Naive thymus-derived CD4-positive, alpha-beta T cell (primary cell): ENCODE data around the gene TEAD4. TPM values are rescaled to one million over a fixed set of nuclear protein-coding genes. Genes with fewer than 3 reads are reported as not detected.

Source experiments
- ATAC-seq: fragments of 150-1000 bp; cut with Tn5 transposase; 2 replicates; pipeline ENCODE4 v1.10.0; 2021; ENCODE audit warnings: mild to moderate bottlenecking, moderate library complexity
- CTCF ChIA-PET: fragments of 350-600 bp; sonication (Branson Sonifier 250); formaldehyde crosslinking; loops from one replicate; lab custom pipeline; 2021; ENCODE audit warnings: antibody characterized with exemption; lab: Charles Lee
- POLR2A ChIA-PET: fragments of 350-600 bp; sonication (Branson Sonifier 250); formaldehyde crosslinking; loops from one replicate; lab custom pipeline; 2021; ENCODE audit warnings: antibody characterized with exemption, inconsistent platforms; lab: Charles Lee
- DNase-seq, 9 donors: peaks; one replicate each; pipeline versions ENCODE4 v3.0.0 to v3.0.0-alpha.2; 2020 to 2022; ENCODE audit warnings: mixed read lengths in 1 of 9
- H3K27ac ChIP-seq: one replicate; pipeline ENCODE4 v1.7.0; 2013; ENCODE audit warnings: mild to moderate bottlenecking, low read depth, low read length, moderate library complexity
- H3K27me3 ChIP-seq, 2 donors: one replicate each; pipeline ENCODE4 v1.7.0; 2013; ENCODE audit warnings: low read length in 2 of 2, mild to moderate bottlenecking in 2 of 2, moderate library complexity in 2 of 2; ENCODE audit not compliant: control insufficient read depth in 2 of 2, insufficient read depth in 2 of 2
- H3K36me3 ChIP-seq, 3 experiments: 1 replicate in 2 of 3; 2 replicates in 1 of 3; pipeline ENCODE4 v1.7.0; 2013; ENCODE audit warnings: low read length in 3 of 3, mild to moderate bottlenecking in 3 of 3, moderate library complexity in 1 of 3; ENCODE audit not compliant: insufficient read depth in 3 of 3, control insufficient read depth in 2 of 3
- H3K4me1 ChIP-seq, 2 donors: one replicate each; pipeline ENCODE4 v1.7.0; 2013; ENCODE audit warnings: low read length in 2 of 2, mild to moderate bottlenecking in 2 of 2, moderate library complexity in 1 of 2; ENCODE audit not compliant: control insufficient read depth in 2 of 2, insufficient read depth in 2 of 2
- H3K4me3 ChIP-seq: 2 replicates; pipeline ENCODE4 v1.7.0; 2013; ENCODE audit warnings: mild to moderate bottlenecking, low read length
- H3K9me3 ChIP-seq, 3 experiments: 1 replicate in 2 of 3; 2 replicates in 1 of 3; pipeline ENCODE4 v1.7.0; 2013; ENCODE audit warnings: low read length in 3 of 3; ENCODE audit not compliant: control insufficient read depth in 2 of 3
- H3K27ac Mint-ChIP-seq, 9 donors: one replicate each; pipeline ENCODE4 v1.8.0; 2020 to 2022; ENCODE audit warnings: mixed read lengths in 9 of 9, mild to moderate bottlenecking in 8 of 9, moderate library complexity in 5 of 9, inconsistent platforms in 2 of 9
- H3K27me3 Mint-ChIP-seq, 5 donors: one replicate each; pipeline ENCODE4 v1.8.0; 2021 to 2022; ENCODE audit warnings: mixed read lengths in 5 of 5, mild to moderate bottlenecking in 1 of 5
- H3K36me3 Mint-ChIP-seq, 5 donors: one replicate each; pipeline ENCODE4 v1.8.0; 2020 to 2022; ENCODE audit warnings: mixed read lengths in 5 of 5, mild to moderate bottlenecking in 3 of 5, inconsistent platforms in 1 of 5
- H3K4me1 Mint-ChIP-seq, 7 donors: one replicate each; pipeline ENCODE4 v1.8.0; 2020 to 2022; ENCODE audit warnings: mixed read lengths in 7 of 7, mild to moderate bottlenecking in 3 of 7, inconsistent platforms in 1 of 7
- H3K4me3 Mint-ChIP-seq, 10 donors: one replicate each; pipeline ENCODE4 v1.8.0; 2020 to 2022; ENCODE audit warnings: mild to moderate bottlenecking in 10 of 10, mixed read lengths in 10 of 10, moderate library complexity in 6 of 10, inconsistent platforms in 2 of 10
- H3K9me3 Mint-ChIP-seq, 11 donors: one replicate each; pipeline ENCODE4 v1.8.0; 2020 to 2022; ENCODE audit warnings: mixed read lengths in 11 of 11, mild to moderate bottlenecking in 4 of 11, inconsistent platforms in 1 of 11, moderate library complexity in 1 of 11
- intact Hi-C, 2 donors: fragments of 100-400 bp; cut with micrococcal nuclease; formaldehyde crosslinking; loops; one replicate each; pipeline ENCODE4 v1.15.1; 2023
- polyA plus RNA-seq, 2 donors: library from polyadenylated mRNA; unstranded; fragments of 300-500 nt; fragmentation: Illumina TruSeq; gene quantifications; one replicate each; pipeline ENCODE4 v1.2.3, GENCODE V29; 2021
- total RNA-seq, 6 experiments: library from RNA in 5 of 6; stranded (reverse) in 5 of 6; gene quantifications; 1 replicate in 5 of 6; 2 replicates in 1 of 6; pipeline ENCODE4 v1.2.3 and lab custom pipeline; 2021 to 2026

TEAD4 gene
- total and polyA plus RNA-seq, 7 experiments from 2014 or later: 1.8 TPM; not detected in 6

DNA sequence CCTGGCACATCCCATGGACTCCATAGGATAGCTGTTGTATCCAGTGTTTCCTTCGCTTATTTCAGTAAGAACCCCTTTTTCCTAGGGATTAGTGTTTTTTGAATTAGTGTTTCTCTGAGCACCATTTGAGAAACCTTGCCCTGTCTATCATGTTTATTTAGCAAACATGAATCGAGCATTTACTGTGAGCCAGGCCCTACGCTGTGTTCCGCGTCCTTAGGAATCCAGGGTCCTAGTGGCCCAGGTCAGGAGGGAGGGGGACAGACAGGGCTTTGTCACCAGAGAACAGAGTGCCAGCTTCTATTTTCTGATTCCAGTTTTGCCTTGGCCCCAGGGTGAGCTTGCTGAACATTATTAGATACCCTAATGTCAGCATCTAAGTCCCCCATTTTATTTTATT is 2.5 kb downstream of the TEAD4 start:
- Histone ChIP-seq H3K27me3 (peaks cover 0 to 6% of the 10 kb centered on the region in 2 donors), H3K4me1 (no peaks in the 10 kb centered on the region), H3K9me3 (no peaks in the 10 kb centered on the region), H3K4me3 (no peak overlapping the region), H3K36me3 (no peaks in the 10 kb centered on the region), H3K27ac (no peak overlapping the region)
- H3K9me3 Mint-ChIP-seq: peaks cover 0 to 3% (median 0%) of the 10 kb centered on the region in 11 donors
- intact Hi-C loops: no loop called here
- CTCF ChIA-PET: no interaction called here
- H3K27me3 Mint-ChIP-seq: peaks cover 42 to 67% (median 58%) of the 10 kb centered on the region in 5 donors
- POLR2A ChIA-PET: no interaction called here
- H3K36me3 Mint-ChIP-seq: peaks cover 0 to 5% (median 0%) of the 10 kb centered on the region in 5 donors
- H3K4me1 Mint-ChIP-seq: peaks cover 14 to 24% (median 16%) of the 10 kb centered on the region in 7 donors
- no peak overlapping the region for H3K4me3 Mint-ChIP-seq
- no peak for ATAC-seq
- no peak for DNase-seq
- H3K27ac Mint-ChIP-seq: no peak overlapping the region

DNA sequence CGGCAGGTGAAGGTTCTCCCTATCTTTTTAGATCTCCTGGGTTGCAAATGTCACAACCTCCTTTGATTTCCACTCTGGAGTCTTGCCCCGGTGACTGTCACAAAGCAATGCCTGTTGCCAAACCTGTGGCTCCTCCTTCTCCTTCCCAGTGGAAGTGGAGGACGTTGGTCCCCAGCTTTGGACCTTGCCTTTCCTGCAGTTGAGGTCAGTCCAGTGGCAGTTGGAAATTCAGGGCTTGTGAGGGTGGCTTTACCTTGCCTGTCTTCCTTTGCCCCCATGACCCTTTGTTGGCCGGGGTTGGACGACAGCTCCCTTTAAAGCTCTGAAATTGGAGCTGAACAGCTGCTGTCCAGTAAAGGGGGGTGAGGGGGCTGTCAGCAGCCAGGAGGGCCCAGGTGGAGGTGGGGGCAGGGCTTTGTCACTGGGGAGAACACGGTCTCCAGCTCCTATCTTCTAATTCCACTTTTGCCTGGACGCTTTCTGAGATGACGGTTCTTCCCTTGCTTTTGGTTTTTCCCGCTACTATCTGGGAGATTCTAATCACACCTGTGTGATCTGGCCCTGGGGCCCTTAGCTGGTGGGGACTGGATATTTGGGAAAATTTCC is 4.1 kb downstream of the TEAD4 start:
- Mint-ChIP-seq H3K36me3 (peaks cover 0 to 5% (median 0%) of the 10 kb centered on the region in 5 donors), H3K9me3 (peaks cover 0 to 3% (median 0%) of the 10 kb centered on the region in 11 donors), H3K27me3 (peaks cover 29 to 56% (median 47%) of the 10 kb centered on the region in 5 donors), H3K4me3 (no peak overlapping the region), H3K4me1 (peaks cover 13 to 20% (median 16%) of the 10 kb centered on the region in 7 donors), H3K27ac (no peak overlapping the region)
- ChIA-PET CTCF (no interaction called here), POLR2A (no interaction called here)
- intact Hi-C loops: no loop called here
- no peak overlapping the region for H3K27ac ChIP-seq
- no peaks in the 10 kb centered on the region for H3K36me3 ChIP-seq
- no peak for DNase-seq
- ATAC-seq: no peak
- no peak overlapping the region for H3K4me3 ChIP-seq
- peaks cover 0 to 6% of the 10 kb centered on the region in 2 donors for H3K27me3 ChIP-seq
- H3K4me1 ChIP-seq: no peaks in the 10 kb centered on the region
- H3K9me3 ChIP-seq: no peaks in the 10 kb centered on the region

DNA sequence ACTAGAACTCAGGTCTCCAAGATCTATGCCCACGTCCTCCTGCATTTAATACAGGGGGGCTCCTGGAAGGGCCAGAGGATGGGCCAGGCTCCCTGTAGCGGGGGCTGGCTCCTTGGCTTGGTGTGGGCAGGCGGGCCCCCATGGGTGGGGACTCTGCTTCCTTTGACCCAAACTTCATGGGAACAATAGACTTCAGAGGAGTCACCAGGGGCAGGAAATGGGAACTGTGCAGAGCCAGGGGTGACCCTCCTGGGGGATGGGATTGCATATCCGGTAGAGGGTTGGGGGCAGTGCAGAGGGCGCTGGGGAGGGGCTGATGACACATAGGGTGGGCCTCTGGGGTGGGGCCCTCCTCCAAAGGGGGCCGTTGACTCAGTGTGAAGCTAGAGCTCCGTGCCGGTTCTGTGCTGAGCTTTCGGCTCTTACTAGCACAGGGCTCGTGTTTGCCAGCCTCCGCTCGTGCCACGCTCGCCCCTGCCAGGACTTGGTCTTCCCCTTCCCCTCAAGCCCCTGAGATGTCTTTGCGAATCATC is 4.6 kb downstream of the TEAD4 start:
- peaks cover 0 to 4% (median 0%) of the 10 kb centered on the region in 11 donors for H3K9me3 Mint-ChIP-seq
- ATAC-seq (no peak), DNase-seq (no peak)
- peaks cover 24 to 52% (median 43%) of the 10 kb centered on the region in 5 donors for H3K27me3 Mint-ChIP-seq
- H3K9me3 ChIP-seq: no peaks in the 10 kb centered on the region
- ChIA-PET CTCF (no interaction called here), POLR2A (no interaction called here)
- H3K4me3 Mint-ChIP-seq: no peak overlapping the region
- peaks cover 0 to 5% (median 0%) of the 10 kb centered on the region in 5 donors for H3K36me3 Mint-ChIP-seq
- peaks cover 9 to 15% (median 12%) of the 10 kb centered on the region in 7 donors for H3K4me1 Mint-ChIP-seq
- intact Hi-C loops: no loop called here
- peaks cover 0 to 3% of the 10 kb centered on the region in 2 donors for H3K27me3 ChIP-seq
- no peaks in the 10 kb centered on the region for H3K4me1 ChIP-seq
- H3K4me3 ChIP-seq: no peak overlapping the region
- no peaks in the 10 kb centered on the region for H3K36me3 ChIP-seq
- H3K27ac Mint-ChIP-seq: no peak overlapping the region
- no peak overlapping the region for H3K27ac ChIP-seq

DNA sequence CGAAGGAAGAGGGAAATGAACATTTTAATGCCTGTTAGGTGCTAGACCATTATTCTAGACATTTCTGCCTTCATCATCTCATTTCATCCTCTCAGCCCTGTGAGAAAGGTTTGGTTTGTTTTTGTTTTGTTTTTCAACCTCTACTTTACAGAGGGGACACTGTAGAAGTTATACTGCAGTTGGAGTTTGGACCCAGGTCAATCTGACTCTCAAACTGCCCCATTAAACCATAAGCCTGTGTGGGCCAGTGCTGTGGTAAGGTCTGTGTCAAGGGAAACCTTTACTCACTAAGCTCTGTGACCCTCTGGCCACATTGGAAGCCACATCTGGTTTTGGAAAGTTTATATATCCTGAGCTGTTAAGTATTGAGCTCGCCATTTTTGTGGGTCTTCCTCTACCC is 8.5 kb downstream of the TEAD4 start:
- no peak for ATAC-seq

DNA sequence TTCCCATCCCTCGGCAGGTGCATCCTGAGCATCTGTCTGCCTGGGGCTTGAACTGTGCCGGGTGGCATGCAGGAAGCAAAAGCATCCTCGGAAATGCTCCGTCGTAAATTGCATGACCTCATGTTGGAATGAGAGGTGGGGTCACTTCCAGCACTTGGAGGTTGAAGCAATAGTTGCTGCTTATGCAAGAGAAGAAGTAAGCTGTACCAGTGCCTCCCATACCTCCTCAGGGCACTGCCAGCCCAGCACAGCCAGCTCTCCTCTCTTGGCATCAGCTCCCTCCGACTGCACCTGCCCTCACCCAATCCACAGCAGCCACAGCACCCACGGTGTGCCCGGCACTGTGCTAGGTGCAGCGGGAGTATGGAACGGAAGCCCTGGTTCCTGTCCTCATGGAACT is 11.5 kb downstream of the TEAD4 start:
- Histone ChIP-seq H3K27me3 (no peaks in the 10 kb centered on the region), H3K4me1 (no peaks in the 10 kb centered on the region), H3K27ac (no peak overlapping the region), H3K36me3 (no peaks in the 10 kb centered on the region), H3K9me3 (no peaks in the 10 kb centered on the region), H3K4me3 (no peak overlapping the region)
- ChIA-PET CTCF (no interaction called here), POLR2A (no interaction called here)
- Mint-ChIP-seq H3K4me1 (peaks cover 0 to 4% (median 0%) of the 10 kb centered on the region in 7 donors), H3K27me3 (peaks cover 3 to 27% (median 15%) of the 10 kb centered on the region in 5 donors), H3K27ac (no peak overlapping the region), H3K36me3 (no peaks in the 10 kb centered on the region), H3K9me3 (peaks cover 0 to 2% (median 0%) of the 10 kb centered on the region in 11 donors), H3K4me3 (no peak overlapping the region)
- DNase-seq (no peak), ATAC-seq (no peak)
- intact Hi-C loops: no loop called here

More for the DNA sequence above, 8.5 kb downstream of the TEAD4 start:
- Mint-ChIP-seq H3K9me3 (peaks cover 0 to 2% (median 0%) of the 10 kb centered on the region in 11 donors), H3K4me1 (peaks cover 0 to 4% (median 0%) of the 10 kb centered on the region in 7 donors), H3K27me3 (peaks cover 7 to 47% (median 27%) of the 10 kb centered on the region in 5 donors), H3K27ac (no peak overlapping the region), H3K4me3 (no peak overlapping the region), H3K36me3 (no peaks in the 10 kb centered on the region)
- ChIA-PET CTCF (no interaction called here), POLR2A (no interaction called here)
- no peaks in the 10 kb centered on the region for H3K4me1 ChIP-seq
- H3K27me3 ChIP-seq: no peaks in the 10 kb centered on the region
- intact Hi-C loops: no loop called here
- H3K9me3 ChIP-seq: no peaks in the 10 kb centered on the region
- H3K36me3 ChIP-seq: no peaks in the 10 kb centered on the region
- H3K4me3 ChIP-seq: no peak overlapping the region
- no peak overlapping the region for H3K27ac ChIP-seq
- DNase-seq: no peak

DNA sequence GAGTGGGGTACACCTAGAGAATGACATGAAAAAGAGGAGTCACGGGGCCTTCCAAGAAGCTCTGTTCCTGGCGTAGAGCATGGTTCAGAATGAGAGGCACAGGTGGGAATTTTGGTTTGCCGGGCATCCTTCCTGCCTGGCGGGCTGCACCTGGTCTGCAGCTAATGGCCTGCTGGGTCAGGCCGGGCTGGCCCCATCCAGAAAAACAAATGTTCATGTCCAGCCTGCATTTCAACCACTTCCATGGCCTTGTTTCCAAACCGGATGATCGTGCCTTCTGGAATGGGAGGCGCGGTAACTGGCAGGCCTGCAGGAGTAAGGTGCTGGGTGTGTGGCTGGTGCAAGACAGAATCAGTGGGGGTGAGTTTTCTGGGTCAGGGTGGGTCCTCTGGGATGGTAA is 14.4 kb downstream of the TEAD4 start:
- intact Hi-C loops: no loop called here
- Mint-ChIP-seq H3K4me1 (peaks cover 0 to 4% (median 0%) of the 10 kb centered on the region in 7 donors), H3K9me3 (no peaks in the 10 kb centered on the region), H3K27me3 (peaks cover 0 to 22% (median 10%) of the 10 kb centered on the region in 5 donors), H3K36me3 (no peaks in the 10 kb centered on the region), H3K4me3 (no peak overlapping the region), H3K27ac (no peak overlapping the region)
- CTCF ChIA-PET: no interaction called here
- no peaks in the 10 kb centered on the region for H3K36me3 ChIP-seq
- no peak for DNase-seq
- no peak overlapping the region for H3K4me3 ChIP-seq
- no peak overlapping the region for H3K27ac ChIP-seq
- no peak for ATAC-seq
- no peaks in the 10 kb centered on the region for H3K4me1 ChIP-seq
- H3K27me3 ChIP-seq: no peaks in the 10 kb centered on the region
- H3K9me3 ChIP-seq: no peaks in the 10 kb centered on the region
- POLR2A ChIA-PET: no interaction called here

DNA sequence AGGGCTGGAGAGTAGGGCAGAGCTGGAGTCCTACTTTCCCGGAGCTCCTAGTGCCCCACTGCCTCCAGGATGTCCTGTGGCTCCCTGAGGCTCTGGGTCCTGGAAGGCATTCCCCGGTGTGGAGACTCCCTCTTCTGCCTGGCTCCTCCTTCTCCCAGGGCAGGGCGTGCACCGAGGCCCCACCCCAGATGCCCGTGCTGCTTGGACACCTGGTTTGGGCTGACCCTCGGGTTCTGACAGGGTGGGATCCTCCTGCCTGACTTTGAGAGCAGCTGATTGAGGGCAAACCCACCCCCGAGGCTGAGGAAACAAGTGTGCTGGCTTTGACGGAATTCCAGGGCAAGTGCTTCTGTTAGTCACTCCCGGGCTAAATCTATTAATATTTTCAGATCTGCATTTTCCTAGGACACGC is 15.4 kb downstream of the TEAD4 start:
- Mint-ChIP-seq H3K9me3 (no peaks in the 10 kb centered on the region), H3K27ac (no peak overlapping the region), H3K4me1 (peaks cover 0 to 4% (median 0%) of the 10 kb centered on the region in 7 donors), H3K36me3 (no peaks in the 10 kb centered on the region), H3K4me3 (no peak overlapping the region), H3K27me3 (peaks cover 0 to 17% (median 6%) of the 10 kb centered on the region in 5 donors)
- no peak for DNase-seq
- Histone ChIP-seq H3K27me3 (no peaks in the 10 kb centered on the region), H3K9me3 (no peaks in the 10 kb centered on the region), H3K27ac (no peak overlapping the region), H3K4me3 (no peak overlapping the region), H3K36me3 (no peaks in the 10 kb centered on the region), H3K4me1 (no peaks in the 10 kb centered on the region)
- intact Hi-C loops: no loop called here
- ChIA-PET CTCF (no interaction called here), POLR2A (no interaction called here)
- no peak for ATAC-seq
